Activated CD8-positive, alpha-beta memory T cell treated with anti-CD3 and anti-CD28 coated beads for 1 hour (primary cell): ENCODE data around the gene ONECUT2.
"Not testable (repeated sequence)": the region's sequence is repeated elsewhere in the genome, so short reads cannot be mapped to it uniquely, and the experiment has no call there.

Experiments used
- DNase-seq, 2 donors: peaks; one replicate each; pipeline ENCODE4 v3.0.0-alpha.2; 2020; ENCODE audit warnings: low read depth in 1 of 2; ENCODE audit errors: extremely low read depth in 1 of 2

ONECUT2 gene

DNA sequence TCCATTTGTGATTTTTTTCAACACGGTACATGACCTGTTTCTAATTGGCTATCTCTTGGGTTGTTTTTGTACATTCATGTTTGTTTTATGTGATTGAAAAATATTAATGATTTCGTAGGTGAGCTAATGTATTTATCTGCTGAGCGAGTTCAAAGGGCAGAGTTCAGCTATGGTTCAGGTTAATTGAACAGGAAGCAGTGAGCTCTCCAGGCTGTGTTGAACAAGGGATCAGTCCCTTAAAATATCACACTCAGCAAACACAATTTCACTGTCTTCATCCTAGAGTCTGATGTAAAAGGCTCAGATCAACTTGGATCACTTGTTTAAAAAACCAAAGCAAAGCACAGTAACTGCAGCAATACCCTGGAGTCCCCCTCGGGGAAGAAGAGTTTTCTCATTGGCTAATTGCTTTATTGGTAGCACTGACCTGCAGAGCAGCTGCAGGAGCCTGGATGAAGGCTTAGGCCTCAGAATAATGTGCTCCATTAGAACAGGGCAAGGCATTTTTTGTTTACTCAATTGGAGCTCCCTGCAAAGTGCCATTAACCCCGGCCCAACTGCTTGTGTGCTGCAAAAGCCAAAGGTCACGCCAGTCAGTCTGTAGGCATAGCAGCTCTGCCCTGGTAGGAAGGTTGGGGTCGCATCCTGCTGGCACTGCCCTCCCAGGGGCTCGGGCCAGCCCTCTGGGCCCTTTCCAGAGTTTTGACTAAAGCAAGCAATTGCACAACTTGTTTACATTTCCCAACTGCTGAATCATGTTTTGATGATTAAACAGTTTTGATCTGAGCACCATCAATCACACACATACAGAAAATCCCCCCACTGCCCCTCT, 10.5 kb downstream of the ONECUT2 start:
- no peak for DNase-seq

DNA sequence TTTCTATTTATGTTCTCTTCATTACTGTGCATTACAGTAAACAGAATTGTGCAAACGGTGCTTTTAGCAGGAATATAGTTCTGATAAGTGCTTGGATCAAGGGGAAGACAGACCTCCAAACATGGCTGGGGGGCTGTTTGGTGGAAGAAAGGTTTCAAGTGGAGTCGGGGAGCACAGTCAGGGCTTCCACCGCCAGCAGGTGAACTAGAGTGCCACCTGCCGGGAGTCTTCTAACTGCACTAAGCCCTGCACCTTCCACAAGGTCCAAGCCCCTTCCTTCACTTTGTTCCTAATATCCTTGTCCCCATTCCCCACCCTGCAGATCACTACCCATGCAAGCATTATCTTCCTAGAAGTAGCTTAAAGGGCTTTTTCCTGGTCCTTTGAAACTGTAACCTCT, 11.1 kb downstream of the ONECUT2 start:
- no peak for DNase-seq

- no peak for DNase-seq
These were observed 12.0 kb downstream of the ONECUT2 start for GRCh38 chr18:57447154-57447621.

- no peak for DNase-seq
These were observed 20.5 kb downstream of the ONECUT2 start for GRCh38 chr18:57455576-57456129.

DNA sequence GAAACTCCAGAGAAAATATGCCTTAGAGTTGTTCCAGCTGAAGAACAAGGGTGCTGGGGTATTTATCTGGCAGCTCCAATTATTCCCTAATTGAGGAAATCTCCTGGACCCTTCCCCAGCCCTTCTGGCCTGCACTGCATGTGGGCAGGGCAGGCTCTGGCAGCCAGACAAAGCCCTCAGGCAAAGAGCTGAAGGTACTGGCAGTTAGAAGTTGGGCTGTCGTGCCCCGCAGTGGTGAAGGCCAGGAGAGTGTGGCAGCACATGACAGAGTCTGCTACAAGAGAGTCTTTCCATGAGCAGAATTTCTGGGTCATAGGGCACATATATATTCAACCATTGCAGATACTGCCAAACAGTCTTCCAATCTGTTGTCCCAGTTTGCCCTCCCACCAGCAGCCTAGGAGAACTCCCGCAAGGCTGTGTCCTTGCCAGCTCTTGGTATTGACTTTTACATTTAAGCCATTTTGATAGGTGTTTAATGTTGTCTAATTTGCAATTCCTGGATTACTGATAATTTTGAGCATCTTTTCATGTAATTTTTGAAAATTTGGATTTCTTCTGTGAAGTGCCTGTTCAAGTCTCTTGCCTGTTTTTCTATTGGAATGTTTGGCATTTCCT, 26.6 kb downstream of the ONECUT2 start:
- DNase-seq, result no peak

DNA sequence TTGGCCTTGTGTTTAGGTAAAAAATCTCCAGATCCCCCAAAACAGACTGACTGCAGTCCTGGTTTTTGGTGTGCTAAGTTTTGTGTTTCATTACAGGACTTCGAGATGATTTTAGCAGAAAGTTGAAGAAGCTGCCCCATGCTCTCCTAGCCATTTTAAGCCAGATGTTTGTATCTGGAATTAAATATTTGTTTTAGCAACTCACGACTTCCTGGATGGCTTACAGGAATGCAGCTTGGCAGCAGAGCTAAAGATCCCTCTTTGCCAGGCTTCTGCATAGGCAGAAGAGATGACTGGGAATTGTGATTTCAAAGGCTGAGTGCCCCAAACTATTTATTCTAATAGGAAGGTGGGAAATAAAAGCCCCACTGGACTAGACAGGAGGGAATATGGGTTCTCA, 31.1 kb downstream of the ONECUT2 start:
- DNase-seq, result no peak

- DNase-seq, result no peak
These were observed 31.7 kb downstream of the ONECUT2 start for GRCh38 chr18:57466745-57467409.

GRCh38 chr18:57469884-57470283, 34.7 kb downstream of the ONECUT2 start:
- no peak for DNase-seq

GRCh38 chr18:57475408-57475807, 40.2 kb downstream of the ONECUT2 start:
- DNase-seq, result no peak

GRCh38 chr18:57475903-57476302, 40.7 kb downstream of the ONECUT2 start:
- no peak for DNase-seq

DNA sequence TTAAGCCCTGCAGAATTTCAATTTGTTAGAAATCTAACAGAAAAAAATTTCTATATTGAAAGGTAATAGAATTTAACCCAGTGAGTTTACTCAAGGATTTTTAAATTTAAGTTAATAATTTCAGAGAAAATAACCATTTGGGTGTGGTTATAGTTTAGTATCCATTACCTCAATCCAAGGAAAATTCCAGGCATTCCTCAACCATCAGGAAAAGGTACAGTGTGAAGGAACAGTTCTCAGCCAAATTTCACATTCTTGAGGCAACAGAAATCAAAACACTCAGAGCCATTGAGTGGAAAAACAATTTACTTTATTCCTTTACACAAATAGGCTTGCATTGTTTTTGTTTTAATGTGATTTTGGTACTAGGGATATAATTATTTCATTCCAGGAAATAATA, 45.6 kb downstream of the ONECUT2 start:
- no peak for DNase-seq

GRCh38 chr18:57497372-57498294, 62.5 kb downstream of the ONECUT2 start:
- no peak for DNase-seq

- no peak for DNase-seq
These were observed 63.6 kb downstream of the ONECUT2 start for GRCh38 chr18:57498682-57499256.

DNA sequence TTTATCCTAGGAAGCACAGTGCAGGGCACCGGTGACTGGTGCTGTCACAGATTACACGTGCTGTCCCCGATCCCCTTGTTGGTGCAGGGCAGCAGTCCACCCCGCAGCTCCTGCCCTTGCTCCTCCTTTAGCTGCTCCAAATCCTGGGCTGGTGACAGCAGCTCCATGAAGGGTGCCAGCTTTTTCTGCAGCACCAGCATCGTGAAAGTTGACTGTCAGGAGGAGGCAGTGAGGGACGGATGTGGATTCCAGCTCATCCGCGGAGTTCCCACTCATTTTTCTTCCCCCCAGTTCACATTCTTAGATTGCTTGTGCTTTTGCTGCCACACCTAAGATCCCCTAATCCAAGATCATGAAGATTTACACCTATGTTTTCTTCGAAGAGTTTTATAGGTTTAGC, 67.5 kb downstream of the ONECUT2 start:
- no peak for DNase-seq

- no peak for DNase-seq
These were observed 70.1 kb downstream of the ONECUT2 start for GRCh38 chr18:57505231-57505630.

DNA sequence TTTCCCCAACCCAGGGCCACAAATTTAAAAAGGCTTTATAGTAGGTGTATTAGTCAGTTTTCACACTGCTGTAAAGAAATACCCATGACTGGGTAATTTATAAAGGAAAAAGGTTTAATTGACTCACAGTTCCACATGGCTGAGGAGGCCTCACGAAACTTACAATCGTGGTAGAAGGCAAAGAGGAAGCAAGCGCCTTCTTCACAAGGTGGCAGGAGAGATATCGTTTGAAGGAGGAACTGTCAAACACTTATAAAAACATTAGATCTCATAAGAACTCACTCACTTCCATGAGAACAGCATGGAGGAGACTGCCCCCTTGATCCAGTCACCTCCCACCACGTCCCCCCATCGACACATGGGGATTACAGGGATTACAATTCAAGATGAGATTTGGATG, 80.9 kb downstream of the ONECUT2 start:
- DNase-seq, result no peak

DNA sequence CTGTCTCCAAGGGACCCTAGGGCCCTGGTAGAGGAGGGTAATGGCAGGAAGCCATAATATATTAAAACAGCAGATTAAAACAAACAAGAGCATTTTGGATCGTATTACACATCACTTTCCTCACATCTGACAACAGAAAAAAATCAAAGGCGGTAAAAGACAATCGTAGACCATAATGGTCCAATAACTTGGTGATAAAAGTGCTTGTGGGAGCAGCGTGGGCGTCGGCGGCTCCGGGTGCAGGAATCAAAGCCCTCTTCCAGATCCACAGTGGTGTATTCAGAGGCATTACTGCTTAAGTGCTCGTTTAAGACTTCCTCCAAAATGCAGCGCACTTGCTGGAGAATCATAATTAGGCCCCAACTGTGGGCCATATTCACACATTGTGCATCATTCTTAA, 83.4 kb downstream of the ONECUT2 start:
- no peak for DNase-seq

GRCh38 chr18:57519668-57520424, 84.7 kb downstream of the ONECUT2 start:
- DNase-seq, result no peak

DNA sequence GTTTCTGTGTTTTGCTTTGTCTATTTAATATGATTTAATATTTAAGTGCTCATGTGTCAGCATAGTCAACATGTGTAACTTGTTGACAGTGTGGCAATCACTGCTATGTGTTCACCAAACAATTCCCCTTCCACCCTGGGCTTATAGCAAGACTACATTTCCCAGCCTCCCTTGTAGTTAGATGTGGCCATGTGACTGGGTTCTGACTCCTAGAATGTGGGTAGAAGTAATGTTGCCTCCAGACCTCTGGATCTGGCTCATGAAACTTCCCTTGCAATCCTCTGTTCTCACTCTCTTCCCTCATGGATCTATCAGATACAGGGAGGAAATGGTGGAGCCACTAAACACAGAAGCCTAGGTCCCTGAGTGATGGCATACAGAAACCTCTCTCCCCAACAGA, 87.2 kb downstream of the ONECUT2 start:
- DNase-seq, result not testable (repeated sequence)
